ENCODE results near the gene PID1.

PID1 gene

GRCh38 chr2:229162015-229162414 lies 109.1 kb downstream of the PID1 start:
- DNase-seq = no peak

GRCh38 chr2:229160984-229161383 lies 110.1 kb downstream of the PID1 start:
- no peak for DNase-seq

- DNase-seq = no peak
Observed at GRCh38 chr2:229160180-229160579, 110.9 kb downstream of the PID1 start.

GRCh38 chr2:229159405-229159804 lies 111.7 kb downstream of the PID1 start:
- no peak for DNase-seq

GRCh38 chr2:229154381-229154780 lies 116.7 kb downstream of the PID1 start:
- DNase-seq = no peak

GRCh38 chr2:229153951-229154350 lies 117.1 kb downstream of the PID1 start:
- DNase-seq = no peak

- no peak for DNase-seq
Observed at GRCh38 chr2:229153267-229153666, 117.8 kb downstream of the PID1 start.

- DNase-seq = no peak
Observed at GRCh38 chr2:229152674-229153073, 118.4 kb downstream of the PID1 start.

- DNase-seq = no peak
Observed at GRCh38 chr2:229150317-229150716, 120.8 kb downstream of the PID1 start.

- DNase-seq = no peak
Observed at GRCh38 chr2:229141424-229142025, 129.6 kb downstream of the PID1 start.

GRCh38 chr2:229137639-229138038 lies 133.4 kb downstream of the PID1 start:
- DNase-seq = no peak

- no peak for DNase-seq
Observed at GRCh38 chr2:229137066-229137465, 134.0 kb downstream of the PID1 start.

- no peak for DNase-seq
Observed at GRCh38 chr2:229133155-229133772, 137.8 kb downstream of the PID1 start.

- no peak for DNase-seq
Observed at GRCh38 chr2:229132236-229132635, 138.9 kb downstream of the PID1 start.

GRCh38 chr2:229130522-229130921 lies 140.6 kb downstream of the PID1 start:
- no peak for DNase-seq

- no peak for DNase-seq
Observed at GRCh38 chr2:229129738-229130371, 141.2 kb downstream of the PID1 start.

- DNase-seq = no peak
Observed at GRCh38 chr2:229127471-229127870, 143.6 kb downstream of the PID1 start.

- DNase-seq = no peak
Observed at GRCh38 chr2:229126066-229126465, 145.0 kb downstream of the PID1 start.

GRCh38 chr2:229124136-229124535 lies 147.0 kb downstream of the PID1 start:
- DNase-seq = no peak

GRCh38 chr2:229118927-229119326 lies 152.2 kb downstream of the PID1 start:
- no peak for DNase-seq

- DNase-seq = no peak
Observed at GRCh38 chr2:229118336-229118735, 152.8 kb downstream of the PID1 start.

GRCh38 chr2:229111744-229112143 lies 159.3 kb downstream of the PID1 start:
- no peak for DNase-seq

GRCh38 chr2:229109195-229109594 lies 161.9 kb downstream of the PID1 start:
- DNase-seq = no peak

GRCh38 chr2:229107601-229108000 lies 163.5 kb downstream of the PID1 start:
- DNase-seq = no peak
